Immature natural killer cell (primary cell): ENCODE measurements around the gene TUBA3D. TPM values are rescaled to one million over a fixed set of nuclear protein-coding genes. Genes with fewer than 3 reads are reported as not detected.
"Not testable (repeated sequence)": the region's sequence is repeated elsewhere in the genome, so short reads cannot be mapped to it uniquely, and the experiment has no call there.

Experiments used
- DNase-seq, 3 donors: peaks; one replicate each; pipeline ENCODE4 v3.0.0; 2022; ENCODE audit warnings: mixed read lengths in 1 of 3
- H3K27ac Mint-ChIP-seq, 6 donors: one replicate each; pipeline ENCODE4 v1.8.0; 2020; ENCODE audit warnings: mixed read lengths in 6 of 6, mild to moderate bottlenecking in 5 of 6, inconsistent platforms in 4 of 6, moderate library complexity in 3 of 6
- H3K27me3 Mint-ChIP-seq, 3 donors: one replicate each; pipeline ENCODE4 v1.8.0; 2020 to 2021; ENCODE audit warnings: low read depth in 3 of 3, mild to moderate bottlenecking in 3 of 3, mixed read lengths in 3 of 3, moderate library complexity in 3 of 3, inconsistent platforms in 1 of 3
- H3K36me3 Mint-ChIP-seq, 3 donors: one replicate each; pipeline ENCODE4 v1.8.0; 2020; ENCODE audit warnings: mixed read lengths in 3 of 3, inconsistent platforms in 2 of 3, mild to moderate bottlenecking in 2 of 3
- H3K4me1 Mint-ChIP-seq, 2 donors: one replicate each; pipeline ENCODE4 v1.8.0; 2020; ENCODE audit warnings: inconsistent platforms in 2 of 2, mild to moderate bottlenecking in 2 of 2, mixed read lengths in 2 of 2, moderate library complexity in 1 of 2
- H3K4me3 Mint-ChIP-seq, 5 donors: one replicate each; pipeline ENCODE4 v1.8.0; 2020; ENCODE audit warnings: mild to moderate bottlenecking in 5 of 5, mixed read lengths in 5 of 5, inconsistent platforms in 3 of 5, moderate library complexity in 3 of 5
- H3K9me3 Mint-ChIP-seq, 6 donors: one replicate each; pipeline ENCODE4 v1.8.0; 2020; ENCODE audit warnings: mild to moderate bottlenecking in 6 of 6, mixed read lengths in 6 of 6, inconsistent platforms in 4 of 6, moderate library complexity in 3 of 6
- polyA plus RNA-seq, 3 donors: library from polyadenylated mRNA; unstranded; fragments of 300-500 nt; fragmentation: Illumina TruSeq; gene quantifications; one replicate each; pipeline ENCODE4 v1.2.3, GENCODE V29; 2021

The TUBA3D gene
- polyA plus RNA-seq, 3 donors from 2014 or later: not detected

- Mint-ChIP-seq H3K4me1 (peaks cover 32 to 36% of the 10 kb centered on the region in 2 donors), H3K27ac (peak within 1 kb of the TSS; percentile 92 to 98 (median 95)), H3K4me3 (peak within 1 kb of the TSS; percentile 93 to 97 (median 95)), H3K27me3 (peaks cover 6 to 13% (median 6%) of the 10 kb centered on the region in 3 donors)
- DNase-seq, H3K36me3 Mint-ChIP-seq, H3K9me3 Mint-ChIP-seq: not testable (repeated sequence)
Measured at GRCh38 chr2:131492015-131492417, 16.1 kb downstream of the TUBA3D start, which contains the start of gene MZT2A. Gene MZT2A, minus strand, starts transcription at chr2:131492397. Its CDS starts 21 bp downstream, at chr2:131492376.

GRCh38 chr2:131492418-131493198, 16.7 kb downstream of the TUBA3D start:
- peak; percentile 88 to 94 (median 94) for DNase-seq
- H3K27ac Mint-ChIP-seq: peak overlapping the region; percentile 92 to 98 (median 95)
- H3K4me3 Mint-ChIP-seq: peak overlapping the region; percentile 93 to 97 (median 95)
- peaks cover 34 to 36% of the 10 kb centered on the region in 2 donors for H3K4me1 Mint-ChIP-seq
- peaks cover 6 to 13% (median 6%) of the 10 kb centered on the region in 3 donors for H3K27me3 Mint-ChIP-seq
- no peaks in the 10 kb centered on the region for H3K36me3 Mint-ChIP-seq
- H3K9me3 Mint-ChIP-seq: no peaks in the 10 kb centered on the region

- DNase-seq: no peak
- Mint-ChIP-seq H3K36me3 (no peaks in the 10 kb centered on the region), H3K9me3 (no peaks in the 10 kb centered on the region), H3K27ac (peak overlapping the region; percentile 92 to 98 (median 95)), H3K4me1 (peaks cover 37 to 40% of the 10 kb centered on the region in 2 donors), H3K27me3 (peaks cover 6 to 13% (median 6%) of the 10 kb centered on the region in 3 donors), H3K4me3 (peak overlapping the region; percentile 93 to 97 (median 95))
Measured at GRCh38 chr2:131493199-131493968, 17.5 kb downstream of the TUBA3D start.

DNA sequence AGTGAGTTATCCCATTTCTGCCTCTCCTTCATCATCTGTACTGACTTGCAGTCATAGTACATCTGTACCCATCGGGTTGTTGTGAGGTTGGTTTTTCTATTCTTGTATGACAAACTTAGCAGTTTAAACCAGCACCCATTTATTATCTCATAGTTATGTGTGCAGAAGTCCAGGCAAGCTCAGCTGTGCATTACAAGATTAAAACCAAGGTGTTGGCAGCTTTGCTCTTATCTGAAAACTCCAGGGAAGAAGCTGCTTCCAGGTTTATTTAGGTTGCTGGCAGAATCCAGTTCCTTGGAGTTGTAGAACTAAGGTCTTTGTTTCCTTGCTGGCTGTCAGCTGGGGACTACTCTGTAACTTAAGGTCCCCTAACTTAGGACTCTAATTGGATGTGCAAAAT, 19.6 kb downstream of the TUBA3D start:
- peak overlapping the region in 2 of 6 donors; percentile 9 to 28 for H3K27ac Mint-ChIP-seq
- H3K27me3 Mint-ChIP-seq: peaks cover 6 to 13% (median 6%) of the 10 kb centered on the region in 3 donors
- H3K9me3 Mint-ChIP-seq, H3K36me3 Mint-ChIP-seq, DNase-seq: not testable (repeated sequence)
- peaks cover 34 to 35% of the 10 kb centered on the region in 2 donors for H3K4me1 Mint-ChIP-seq
- H3K4me3 Mint-ChIP-seq: peak overlapping the region; percentile 23 to 53 (median 44)

DNA sequence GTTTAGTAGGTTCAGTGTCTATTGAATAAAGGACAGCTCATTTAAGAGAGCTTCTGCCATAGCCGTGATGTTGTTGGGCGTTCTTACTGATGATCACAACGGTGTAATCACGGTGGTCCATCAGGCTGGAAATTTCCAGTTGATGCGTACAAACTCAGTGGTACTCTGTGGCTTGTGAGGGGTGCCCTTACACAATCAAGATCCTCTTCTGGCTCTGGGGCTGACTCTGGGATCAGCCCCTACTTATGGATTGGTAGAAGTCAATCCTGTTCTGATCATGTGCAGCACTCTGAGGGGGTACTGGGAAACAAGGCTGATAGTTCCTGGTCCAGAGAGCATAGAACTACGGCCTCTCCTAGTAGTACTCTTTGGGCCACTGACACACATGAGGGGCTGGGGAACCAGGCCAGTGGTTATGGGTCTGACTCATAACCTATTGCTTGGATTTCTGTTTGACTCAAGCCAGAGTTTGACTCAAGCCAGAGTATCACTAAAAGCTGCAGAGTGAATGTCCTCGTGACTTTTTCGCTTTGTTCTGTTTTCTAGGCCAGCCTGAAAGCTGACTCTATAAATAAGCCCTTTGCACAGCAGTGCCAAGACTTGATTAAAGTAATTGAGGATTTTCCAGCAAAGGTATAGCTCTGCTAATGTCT, 22.5 kb downstream of the TUBA3D start:
- peak overlapping the region in 4 of 6 donors; percentile 7 to 79 (median 16) for H3K27ac Mint-ChIP-seq
- H3K36me3 Mint-ChIP-seq, DNase-seq, H3K27me3 Mint-ChIP-seq, H3K4me3 Mint-ChIP-seq, H3K9me3 Mint-ChIP-seq: not testable (repeated sequence)
- peaks cover 19 to 21% of the 10 kb centered on the region in 2 donors for H3K4me1 Mint-ChIP-seq

GRCh38 chr2:131503587-131503986, 27.7 kb downstream of the TUBA3D start:
- H3K4me3 Mint-ChIP-seq: peak overlapping the region in 2 of 5 donors; percentile 21 to 46
- not testable (repeated sequence) for DNase-seq, H3K27me3 Mint-ChIP-seq, H3K9me3 Mint-ChIP-seq
- H3K27ac Mint-ChIP-seq: peak overlapping the region in 3 of 6 donors; percentile 56 to 86 (median 84)
- H3K36me3 Mint-ChIP-seq: peaks cover 11 to 33% (median 22%) of the 10 kb centered on the region in 3 donors
- peaks cover 20% of the 10 kb centered on the region in 2 donors for H3K4me1 Mint-ChIP-seq

- H3K27me3 Mint-ChIP-seq, H3K9me3 Mint-ChIP-seq: not testable (repeated sequence)
- Mint-ChIP-seq H3K36me3 (peaks cover 11 to 33% (median 22%) of the 10 kb centered on the region in 3 donors), H3K27ac (peak overlapping the region; percentile 84 to 89 (median 86)), H3K4me3 (peak overlapping the region; percentile 48 to 70 (median 67)), H3K4me1 (peaks cover 20% of the 10 kb centered on the region in 2 donors)
- DNase-seq: peak in 1 of 3 donors; percentile 35
Measured at GRCh38 chr2:131504082-131504750, 28.3 kb downstream of the TUBA3D start.

DNA sequence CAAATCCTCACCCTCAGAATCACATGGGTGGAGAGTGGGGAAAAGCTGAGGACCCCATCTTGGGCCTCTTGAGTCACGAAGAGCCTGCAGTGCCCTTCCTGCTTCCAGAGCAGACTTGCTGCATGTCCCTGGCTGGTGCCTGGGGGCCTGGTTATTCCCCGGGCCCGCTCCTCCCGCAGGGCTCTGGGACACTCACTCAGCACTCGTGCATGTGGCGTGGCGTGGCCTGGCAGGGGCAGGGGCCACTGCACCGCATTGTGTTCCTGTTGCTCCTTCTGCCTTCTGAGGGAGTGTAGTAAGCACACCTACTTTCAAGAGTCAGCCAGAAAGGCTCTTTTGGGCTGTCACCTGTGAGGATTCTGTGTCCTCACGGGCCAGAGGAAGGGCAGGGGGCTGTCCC, 33.7 kb downstream of the TUBA3D start:
- DNase-seq: no peak
- peaks cover 6 to 36% (median 17%) of the 10 kb centered on the region in 3 donors for H3K36me3 Mint-ChIP-seq
- peaks cover 0 to 4% (median 2%) of the 10 kb centered on the region in 3 donors for H3K27me3 Mint-ChIP-seq
- H3K9me3 Mint-ChIP-seq: no peaks in the 10 kb centered on the region
- no peak overlapping the region for H3K4me3 Mint-ChIP-seq
- H3K27ac Mint-ChIP-seq: no peak overlapping the region
- peaks cover 21 to 25% of the 10 kb centered on the region in 2 donors for H3K4me1 Mint-ChIP-seq

DNA sequence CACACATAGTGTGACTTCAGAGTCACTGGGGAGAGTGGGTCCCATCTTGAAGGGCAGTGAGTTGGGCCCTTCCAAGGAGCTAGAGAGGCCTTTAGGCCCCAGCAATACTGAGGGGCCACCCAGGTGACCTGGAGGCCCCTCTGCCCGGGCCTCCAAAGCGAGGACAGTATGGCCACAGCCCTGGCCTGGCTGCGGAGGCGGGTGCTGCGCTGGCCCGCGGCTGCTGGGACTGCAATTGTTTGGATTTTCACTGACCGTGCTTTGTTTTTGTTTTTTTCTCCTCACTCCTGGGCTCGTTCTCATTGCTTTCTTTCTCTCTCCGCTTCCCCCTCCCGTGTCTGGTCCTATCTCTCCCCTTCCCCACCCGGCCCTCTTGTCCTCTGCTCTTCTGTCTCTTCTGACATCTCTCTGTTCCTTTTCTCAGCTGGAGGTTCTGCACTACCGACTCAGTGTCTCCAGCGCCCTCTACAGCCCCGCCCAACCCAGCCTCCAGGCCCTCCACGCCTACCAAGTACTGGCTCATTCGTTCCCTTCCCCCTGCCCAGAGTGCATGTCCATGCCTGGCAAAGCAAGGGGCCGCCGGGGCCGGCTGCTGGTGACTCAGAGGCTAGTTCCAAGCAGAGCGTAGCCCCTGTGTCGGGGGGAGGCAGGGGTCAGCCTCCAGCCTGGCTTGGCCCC, 35.5 kb downstream of the TUBA3D start:
- H3K4me3 Mint-ChIP-seq: not testable (repeated sequence)
- H3K4me1 Mint-ChIP-seq: peaks cover 24 to 30% of the 10 kb centered on the region in 2 donors

DNA sequence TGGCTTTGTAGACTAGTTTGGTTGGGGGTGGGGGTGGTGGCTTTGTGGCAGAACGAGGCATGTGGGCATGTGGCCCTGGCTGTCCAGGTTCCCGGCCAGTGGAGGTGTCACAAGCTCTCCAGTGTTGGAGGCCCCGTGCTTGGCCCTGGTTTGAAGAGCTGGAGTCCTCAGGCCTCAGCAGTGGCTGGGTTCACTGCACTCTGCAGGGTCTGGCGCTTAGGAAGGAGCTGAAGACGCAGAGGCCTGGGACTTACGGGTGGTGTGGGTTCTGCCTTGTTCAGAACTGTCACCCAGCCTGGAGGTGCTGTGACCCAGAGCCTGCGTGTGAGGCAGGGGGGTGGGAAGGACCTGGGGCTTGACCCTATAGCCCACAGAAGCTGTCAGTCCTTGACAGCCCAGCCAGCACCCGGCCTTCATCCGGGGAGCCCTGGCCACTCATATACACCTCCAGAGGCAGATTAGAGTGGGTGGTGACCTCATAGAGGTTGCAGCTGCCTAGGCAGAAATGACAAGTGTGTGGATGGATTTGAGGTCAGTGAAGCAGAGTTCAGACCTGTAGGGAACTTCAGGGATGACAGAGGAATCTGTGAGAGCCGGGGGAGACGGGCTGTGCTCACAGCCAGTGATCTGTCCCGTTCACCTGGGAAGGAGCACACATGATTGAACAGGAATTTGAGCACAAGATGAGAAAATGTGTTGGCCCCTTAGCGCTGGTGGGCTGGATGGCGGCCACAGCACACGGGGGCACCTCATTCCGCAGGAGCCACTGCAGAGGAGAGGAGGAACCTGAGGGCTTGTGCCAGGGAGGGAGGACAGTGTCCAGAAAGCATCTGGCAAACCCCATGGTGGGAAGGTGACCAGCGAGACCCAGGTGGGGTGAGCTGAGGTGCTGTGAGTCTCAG, 36.3 kb downstream of the TUBA3D start:
- not testable (repeated sequence) for H3K27me3 Mint-ChIP-seq, DNase-seq, H3K9me3 Mint-ChIP-seq
- H3K4me3 Mint-ChIP-seq: peak overlapping the region in 1 of 5 donors; percentile 57
- peak overlapping the region in 2 of 6 donors; percentile 22 to 69 for H3K27ac Mint-ChIP-seq
- H3K36me3 Mint-ChIP-seq: peaks cover 2 to 19% (median 8%) of the 10 kb centered on the region in 3 donors
- H3K4me1 Mint-ChIP-seq: peaks cover 24 to 30% of the 10 kb centered on the region in 2 donors

More for the DNA sequence above, 35.5 kb downstream of the TUBA3D start:
- peaks cover 5 to 26% (median 10%) of the 10 kb centered on the region in 3 donors for H3K36me3 Mint-ChIP-seq
- H3K27me3 Mint-ChIP-seq, H3K27ac Mint-ChIP-seq, H3K9me3 Mint-ChIP-seq, DNase-seq: not testable (repeated sequence)

DNA sequence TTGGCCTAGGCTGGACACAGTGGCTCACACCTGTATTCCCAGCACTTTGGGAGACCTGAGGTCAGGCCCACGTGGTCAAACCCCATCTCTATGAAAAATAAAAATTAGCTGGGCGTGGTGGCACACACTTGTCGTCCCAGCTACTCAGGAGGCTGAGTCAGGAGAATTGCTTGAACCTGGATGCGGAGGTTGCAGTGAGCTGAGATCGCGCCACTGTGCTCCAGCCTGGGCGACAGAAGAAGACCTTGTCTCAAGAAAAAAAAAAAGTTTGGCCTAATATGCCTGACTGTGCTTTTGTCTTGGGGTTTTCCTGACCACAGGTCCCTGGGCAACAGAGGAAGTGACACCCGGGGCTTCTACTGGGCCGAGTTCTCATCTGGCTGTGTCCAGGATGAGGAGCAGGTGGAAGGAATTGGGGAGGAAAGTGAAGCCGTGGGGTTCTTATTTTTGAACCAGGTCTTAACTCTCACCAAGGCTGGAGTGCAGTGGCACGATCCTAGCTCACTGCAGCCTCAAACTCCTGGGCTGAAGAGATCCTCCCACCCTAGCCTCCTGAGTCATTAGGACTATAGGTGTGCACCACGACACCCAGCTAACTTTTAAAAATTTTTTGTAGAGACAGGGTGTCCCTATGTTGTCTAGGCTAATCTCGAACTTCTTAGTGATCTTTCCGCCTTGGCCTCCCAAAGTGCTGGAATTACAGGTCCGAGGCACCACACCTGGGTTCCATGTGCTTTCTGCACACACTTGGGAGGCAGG, 38.7 kb downstream of the TUBA3D start:
- peak overlapping the region in 4 of 5 donors; percentile 24 to 65 (median 48) for H3K4me3 Mint-ChIP-seq
- H3K27me3 Mint-ChIP-seq, H3K9me3 Mint-ChIP-seq: not testable (repeated sequence)
- H3K4me1 Mint-ChIP-seq: peaks cover 24 to 30% of the 10 kb centered on the region in 2 donors
- peak overlapping the region; percentile 59 to 83 (median 79) for H3K27ac Mint-ChIP-seq
- H3K36me3 Mint-ChIP-seq: peaks cover 0 to 13% (median 0%) of the 10 kb centered on the region in 3 donors
- peak in 2 of 3 donors; percentile 47 to 53 for DNase-seq
